HAP-1 (cell line): ENCODE data around the gene PADI4.

Source experiments
- DNase-seq, 2 experiments: peaks; one replicate each; pipeline ENCODE4 v3.0.0-alpha.2; 2016 to 2020; ENCODE audit warnings: low spot score in 2 of 2
- H3K27me3 ChIP-seq: fragments of 250-450 bp; sonication (Bioruptor Pico); 2 replicates; pipeline ENCODE4 v1.5.1; 2020; ENCODE audit warnings: low read depth, mild to moderate bottlenecking, moderate library complexity
- H3K36me3 ChIP-seq: fragments of 250-450 bp; sonication (Bioruptor Pico); replicated peaks from 2 replicates; pipeline ENCODE4 v1.5.1; 2020; ENCODE audit warnings: mild to moderate bottlenecking
- H3K4me1 ChIP-seq: fragments of 250-450 bp; sonication (Bioruptor Pico); 2 replicates; pipeline ENCODE4 v1.5.1; 2020; ENCODE audit warnings: mild to moderate bottlenecking
- H3K4me3 ChIP-seq: fragments of 250-450 bp; sonication (Bioruptor Pico); 2 replicates; pipeline ENCODE4 v1.5.1; 2020; ENCODE audit warnings: mild to moderate bottlenecking, moderate library complexity
- H3K9me3 ChIP-seq: fragments of 250-450 bp; sonication (Bioruptor Pico); 2 replicates; pipeline ENCODE4 v1.5.1; 2020; ENCODE audit warnings: mild to moderate bottlenecking, moderate library complexity
- in situ Hi-C: fragments of 300-500 bp; cut with MboI; formaldehyde crosslinking; loops from 3 replicates; pipeline ENCODE4 v1.14.3; 2020; ENCODE audit warnings: low sequenced_read_pairs, inconsistent platforms, mixed read lengths

PADI4 gene

DNA sequence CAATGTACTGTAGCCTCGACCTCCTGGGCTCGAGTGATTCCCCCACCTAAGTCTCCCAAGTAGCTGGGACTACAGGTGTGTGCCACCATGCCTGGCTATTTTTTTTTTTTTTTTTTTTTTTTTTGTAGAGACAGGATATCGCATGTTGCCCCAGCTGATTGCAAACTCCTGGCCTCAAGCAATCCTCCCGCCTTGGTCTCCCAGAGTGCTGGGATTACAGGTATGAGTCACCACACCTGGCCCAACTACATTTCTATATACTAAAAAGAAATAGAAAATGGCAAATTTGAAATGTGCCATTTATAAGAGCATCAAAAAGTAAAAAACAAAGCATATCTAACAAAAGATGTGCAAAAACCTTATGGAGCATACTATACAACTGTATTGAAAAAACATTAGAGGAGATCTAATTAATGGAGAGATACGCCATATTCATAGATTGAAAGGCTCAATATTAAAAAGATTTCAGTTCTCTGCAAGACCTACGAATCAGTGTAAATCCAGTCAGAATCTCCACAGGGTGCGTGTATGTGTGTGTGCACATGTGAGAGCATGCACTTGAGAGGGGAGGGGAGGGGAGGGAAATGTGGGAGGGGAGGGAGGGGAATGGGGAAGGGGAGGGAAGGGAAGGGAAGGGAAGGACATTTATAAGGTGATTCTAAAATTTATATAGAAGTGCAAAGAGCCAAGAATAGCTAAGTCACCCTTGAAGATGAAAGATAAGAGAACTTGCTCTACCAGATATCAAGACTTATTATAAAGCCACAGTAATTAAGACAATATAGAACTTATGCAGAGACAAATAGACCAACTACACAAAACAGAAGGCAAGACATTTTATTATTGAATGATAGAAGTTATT is 15.5 kb upstream of the PADI4 start:
- no peaks in the 10 kb centered on the region for H3K4me1 ChIP-seq
- no peak overlapping the region for H3K4me3 ChIP-seq
- no peaks in the 10 kb centered on the region for H3K9me3 ChIP-seq
- DNase-seq = no peak
- H3K36me3 ChIP-seq = no peaks in the 10 kb centered on the region
- in situ Hi-C loops = no loop called here
- peaks cover 8% of the 10 kb centered on the region for H3K27me3 ChIP-seq

DNA sequence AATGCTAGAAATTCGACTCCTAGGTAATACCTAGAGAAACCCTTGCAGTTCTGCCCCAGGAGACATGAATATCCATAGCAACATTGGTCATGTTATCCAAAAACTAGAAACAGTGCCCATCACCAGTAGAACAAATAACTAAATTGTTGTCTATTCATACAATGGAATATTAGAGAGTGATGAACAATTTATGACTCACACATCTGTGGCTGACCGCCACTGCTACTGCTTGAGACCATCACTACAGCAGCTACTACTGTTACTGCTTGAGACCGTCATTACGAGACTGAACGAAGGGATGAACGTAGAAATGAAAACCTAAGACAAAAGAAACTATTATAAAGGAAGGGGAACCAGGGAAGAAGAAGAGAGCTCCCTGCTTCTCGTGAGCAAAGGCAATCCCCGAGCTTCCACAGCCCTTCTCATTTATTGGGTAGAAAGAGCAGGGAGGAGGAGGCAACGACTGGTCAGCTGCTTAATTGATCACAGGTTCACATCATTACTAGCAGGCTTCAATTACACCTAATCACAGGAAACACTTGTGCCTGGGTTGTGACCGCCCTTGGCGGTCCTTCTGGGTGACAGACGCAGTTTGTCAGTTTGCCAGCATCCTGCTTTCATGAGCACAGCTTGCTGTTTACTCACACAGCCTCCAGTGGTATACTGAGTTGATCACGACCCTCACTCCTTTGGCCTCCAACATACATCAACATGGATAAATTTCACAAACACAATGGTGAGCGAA is 14.1 kb upstream of the PADI4 start:
- no peak for DNase-seq
- no peaks in the 10 kb centered on the region for H3K4me1 ChIP-seq
- H3K9me3 ChIP-seq = no peaks in the 10 kb centered on the region
- H3K27me3 ChIP-seq = peaks cover 14% of the 10 kb centered on the region
- H3K4me3 ChIP-seq = no peak overlapping the region
- H3K36me3 ChIP-seq = no peaks in the 10 kb centered on the region
- in situ Hi-C loops = no loop called here

DNA sequence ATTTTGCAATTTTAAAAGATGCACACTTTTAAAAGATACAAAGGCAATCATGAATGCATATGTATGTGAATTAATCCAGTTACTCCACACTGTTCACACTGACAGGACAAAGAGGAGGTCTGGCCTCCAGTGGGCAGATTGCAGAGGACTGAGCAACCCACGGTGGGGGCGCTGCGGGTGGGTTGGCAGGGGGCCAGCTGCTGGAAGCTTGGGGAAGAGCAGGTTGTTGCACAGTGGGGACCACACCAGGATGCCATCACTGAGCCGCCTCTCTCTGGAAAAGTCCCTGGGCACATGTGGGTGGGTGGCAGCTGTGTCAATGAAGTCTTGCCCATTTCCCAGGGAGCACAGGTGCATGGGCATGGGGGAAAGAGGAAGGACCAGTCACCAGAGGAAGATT is 12.7 kb upstream of the PADI4 start:
- H3K4me3 ChIP-seq = no peak overlapping the region
- H3K27me3 ChIP-seq = peaks cover 16% of the 10 kb centered on the region
- H3K9me3 ChIP-seq = no peaks in the 10 kb centered on the region
- H3K4me1 ChIP-seq = no peaks in the 10 kb centered on the region
- in situ Hi-C loops = no loop called here
- H3K36me3 ChIP-seq = no peaks in the 10 kb centered on the region
- no peak for DNase-seq

DNA sequence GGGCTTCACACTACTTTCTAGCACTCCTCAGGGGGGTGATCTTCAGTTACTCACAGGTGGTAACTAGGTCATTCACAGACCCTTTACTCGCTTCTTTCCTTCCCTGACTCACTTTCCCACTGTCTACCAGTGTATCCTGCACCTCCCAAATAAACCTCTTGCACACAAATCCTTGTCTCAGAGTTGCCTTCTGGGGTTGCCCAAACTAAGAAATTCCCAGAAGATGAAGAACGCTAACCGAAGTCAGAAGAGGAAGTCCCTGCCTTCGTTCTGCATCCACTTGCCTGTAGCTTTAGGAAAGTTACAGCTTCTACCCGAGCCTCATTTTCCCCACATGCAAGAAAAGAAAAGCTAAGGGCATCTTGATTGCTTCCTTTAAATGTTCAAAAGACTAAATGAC is 11.9 kb upstream of the PADI4 start:
- Histone ChIP-seq H3K36me3 (no peaks in the 10 kb centered on the region), H3K9me3 (no peaks in the 10 kb centered on the region), H3K4me1 (no peaks in the 10 kb centered on the region), H3K4me3 (no peak overlapping the region), H3K27me3 (peaks cover 13% of the 10 kb centered on the region)
- no peak for DNase-seq
- in situ Hi-C loops = no loop called here

DNA sequence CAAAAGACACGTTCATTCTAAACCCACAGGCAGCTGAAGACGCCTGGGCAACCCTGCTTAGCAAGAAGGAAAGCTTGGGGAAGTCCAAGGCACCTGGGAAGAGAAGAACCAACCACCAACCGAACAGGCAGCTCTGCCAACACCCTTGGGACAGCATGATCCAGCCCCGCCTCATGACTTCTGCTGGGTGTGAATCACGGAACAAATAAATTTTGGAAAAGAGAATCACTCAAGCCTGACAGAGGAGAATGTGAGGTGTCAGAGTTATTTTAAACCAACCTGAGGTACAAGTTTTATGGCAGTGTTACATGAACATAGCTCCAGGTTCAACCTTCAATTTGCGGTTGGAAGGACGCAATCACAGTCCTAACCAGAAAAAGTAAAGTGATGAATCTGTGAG is 10.0 kb upstream of the PADI4 start:
- Histone ChIP-seq H3K27me3 (peaks cover 11% of the 10 kb centered on the region), H3K9me3 (no peaks in the 10 kb centered on the region), H3K4me1 (no peaks in the 10 kb centered on the region), H3K4me3 (no peak overlapping the region), H3K36me3 (no peaks in the 10 kb centered on the region)
- in situ Hi-C loops = no loop called here
- no peak for DNase-seq

DNA sequence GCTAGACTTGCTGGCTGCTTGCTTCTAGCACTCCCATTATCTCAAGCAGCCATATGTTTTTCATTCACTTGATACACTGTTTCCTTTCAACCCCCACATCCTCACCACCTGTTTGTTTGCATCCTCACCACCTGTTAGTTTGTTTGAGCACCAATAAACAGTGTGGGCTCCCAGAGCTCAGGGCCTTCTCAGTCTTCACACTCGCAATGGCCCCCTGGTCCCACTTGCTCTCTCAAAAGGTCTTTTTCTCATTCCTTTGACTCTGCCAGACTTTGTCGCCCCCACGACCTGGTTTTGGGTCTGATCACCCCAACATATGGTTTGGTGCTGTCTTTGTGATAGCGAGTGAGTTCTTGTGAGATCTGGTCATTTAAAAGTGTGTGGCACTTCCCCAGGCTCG is 6.2 kb upstream of the PADI4 start:
- in situ Hi-C loops = no loop called here
- no peak for DNase-seq
- no peak overlapping the region for H3K4me3 ChIP-seq
- H3K36me3 ChIP-seq = no peaks in the 10 kb centered on the region
- no peaks in the 10 kb centered on the region for H3K4me1 ChIP-seq
- H3K27me3 ChIP-seq = peaks cover 7% of the 10 kb centered on the region
- no peaks in the 10 kb centered on the region for H3K9me3 ChIP-seq

DNA sequence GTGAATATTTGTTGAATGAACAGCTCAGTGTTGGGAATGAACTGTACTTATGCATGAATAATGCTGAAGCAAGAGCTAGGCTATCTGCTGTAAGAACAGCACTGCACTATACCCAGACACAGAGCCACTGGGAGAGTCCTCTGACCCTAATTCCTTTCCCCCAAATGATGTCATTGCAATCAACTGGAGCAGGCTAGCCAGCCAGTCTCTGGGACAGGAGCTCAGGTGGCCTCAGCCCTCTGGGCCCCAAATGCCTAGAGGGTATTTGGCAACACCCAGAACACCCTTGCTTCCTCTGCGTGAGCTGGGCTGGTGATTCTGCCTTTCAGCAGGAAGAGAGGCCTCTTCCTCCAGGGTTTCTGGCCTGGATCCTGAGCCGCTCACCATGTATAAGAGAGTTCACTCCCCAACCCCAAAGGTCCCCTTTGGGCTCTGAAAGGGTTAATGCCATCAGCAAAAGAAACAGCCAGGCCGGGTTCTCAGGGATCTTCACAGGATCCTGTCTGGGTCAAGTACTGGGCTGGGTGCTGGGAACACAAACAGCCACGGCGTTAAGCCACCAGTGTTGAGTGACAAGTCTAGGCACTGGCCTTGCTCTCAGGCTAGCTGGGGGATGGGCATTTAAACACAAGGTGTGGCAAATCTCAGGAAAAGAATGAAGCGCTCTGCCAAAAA is 3.7 kb upstream of the PADI4 start:
- H3K9me3 ChIP-seq = no peaks in the 10 kb centered on the region
- in situ Hi-C loops = no loop called here
- H3K4me1 ChIP-seq = peaks cover 1% of the 10 kb centered on the region
- H3K27me3 ChIP-seq = no peaks in the 10 kb centered on the region
- H3K36me3 ChIP-seq = no peaks in the 10 kb centered on the region
- H3K4me3 ChIP-seq = no peak overlapping the region
- no peak for DNase-seq

DNA sequence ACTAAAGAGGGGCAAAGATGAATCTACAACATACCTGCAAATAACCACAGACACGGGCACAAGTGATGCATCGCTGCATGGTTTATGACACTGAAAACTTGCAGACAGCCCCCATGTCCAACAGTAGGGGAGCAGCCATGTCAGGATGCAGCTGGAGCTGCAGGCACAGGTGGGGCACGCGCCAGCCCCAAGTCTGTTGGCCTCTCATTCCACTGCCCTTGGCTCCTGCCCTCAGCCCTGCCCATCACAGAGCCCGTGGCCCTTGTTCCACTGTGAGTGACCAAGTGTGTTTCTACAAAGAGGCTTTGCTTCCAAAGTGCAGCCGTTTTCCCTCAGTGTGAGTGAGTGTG is 3.2 kb upstream of the PADI4 start:
- Histone ChIP-seq H3K9me3 (no peaks in the 10 kb centered on the region), H3K36me3 (no peaks in the 10 kb centered on the region), H3K4me1 (peaks cover 6% of the 10 kb centered on the region), H3K4me3 (no peak overlapping the region), H3K27me3 (no peaks in the 10 kb centered on the region)
- in situ Hi-C loops = no loop called here
- no peak for DNase-seq

DNA sequence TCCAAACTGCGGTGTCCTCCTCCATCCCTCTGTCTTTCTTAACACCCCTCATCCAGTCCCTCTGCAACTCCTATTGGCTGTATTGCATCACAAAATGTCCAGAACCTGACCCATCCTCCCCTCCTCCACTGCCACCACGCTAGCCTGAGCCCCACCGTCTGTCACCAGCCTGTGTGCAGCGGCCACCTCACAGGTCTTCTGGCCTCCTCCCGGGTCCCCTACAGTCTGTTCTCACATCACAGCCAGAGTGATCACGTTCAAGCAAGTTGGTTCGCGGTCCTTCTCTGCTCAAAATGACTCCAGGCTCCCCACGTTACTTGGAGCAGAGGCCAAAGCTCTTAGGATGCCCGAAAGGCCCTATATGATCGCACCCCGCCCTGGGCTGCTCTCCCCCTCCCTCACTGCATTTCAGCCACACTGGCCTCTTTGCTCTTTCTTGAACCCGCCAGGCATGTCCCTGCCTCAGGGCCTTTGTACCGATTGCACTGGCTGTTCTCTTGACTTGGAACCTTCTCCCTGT is 2.4 kb upstream of the PADI4 start:
- in situ Hi-C loops = no loop called here
- H3K27me3 ChIP-seq = no peaks in the 10 kb centered on the region
- no peak for DNase-seq
- H3K4me1 ChIP-seq = peaks cover 7% of the 10 kb centered on the region
- H3K4me3 ChIP-seq = no peak overlapping the region
- H3K36me3 ChIP-seq = no peaks in the 10 kb centered on the region
- H3K9me3 ChIP-seq = no peaks in the 10 kb centered on the region

DNA sequence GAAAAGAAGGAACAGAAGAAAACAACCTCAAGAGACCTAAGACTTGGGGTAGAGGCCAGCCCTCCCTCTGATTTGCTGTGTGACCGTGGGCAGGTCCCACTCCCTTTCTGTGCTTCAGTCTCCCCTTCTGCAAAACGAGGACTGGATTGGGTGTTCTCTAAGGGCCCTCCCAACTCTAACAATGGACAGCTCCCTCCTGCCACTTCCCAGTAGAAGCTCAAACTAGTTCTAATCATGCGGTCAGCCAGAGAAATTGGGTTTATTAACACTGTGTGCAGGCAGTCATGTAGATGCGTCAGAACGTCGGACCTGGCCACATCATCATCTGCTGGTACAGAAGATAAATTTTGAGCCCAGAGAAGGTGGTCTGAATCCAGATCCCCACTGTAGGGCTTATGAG is 1.6 kb upstream of the PADI4 start:
- Histone ChIP-seq H3K36me3 (no peaks in the 10 kb centered on the region), H3K27me3 (no peaks in the 10 kb centered on the region), H3K4me3 (no peak overlapping the region), H3K9me3 (no peaks in the 10 kb centered on the region), H3K4me1 (peaks cover 7% of the 10 kb centered on the region)
- DNase-seq = no peak
- in situ Hi-C loops = no loop called here

DNA sequence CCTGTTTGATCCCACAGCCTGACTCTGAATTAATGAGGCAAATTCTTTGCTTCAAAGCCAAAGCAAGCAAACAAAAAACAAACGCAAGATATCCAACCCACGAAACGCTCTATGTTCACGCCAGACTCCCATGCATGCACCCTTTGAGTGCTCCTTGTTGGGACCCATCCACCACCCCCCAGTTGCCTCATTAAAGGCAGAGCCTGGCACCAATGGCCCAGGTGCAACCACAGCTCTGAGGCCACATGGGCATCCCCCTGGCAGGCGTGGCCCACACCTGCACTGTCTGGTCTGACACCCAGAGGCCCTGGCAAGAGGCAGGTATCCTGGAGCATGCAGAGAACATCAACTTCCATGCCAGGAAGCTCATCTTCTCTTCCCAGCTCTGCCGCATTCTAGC is 1.1 kb upstream of the PADI4 start:
- H3K4me1 ChIP-seq = peaks cover 7% of the 10 kb centered on the region
- in situ Hi-C loops = no loop called here

DNA sequence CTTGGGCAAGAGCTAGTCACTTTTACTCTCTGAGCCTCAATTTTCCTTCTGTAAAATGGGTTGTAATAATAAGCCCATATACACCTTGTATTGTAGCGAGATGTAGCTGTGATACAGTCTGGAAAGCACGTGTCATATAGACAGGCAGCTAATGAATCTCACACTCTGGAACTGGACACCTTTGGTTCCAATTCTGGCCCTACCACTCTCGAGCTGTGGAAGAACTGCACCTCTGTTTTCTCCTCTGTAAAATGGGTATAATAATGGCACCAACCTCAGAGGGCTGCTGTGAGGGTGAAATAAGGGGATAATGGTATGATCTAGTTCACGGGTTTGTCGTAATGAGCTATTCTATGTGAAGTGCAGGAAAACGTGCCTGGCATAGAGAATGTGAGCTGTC is 668 bp upstream of the PADI4 start:
- in situ Hi-C loops = no loop called here
- DNase-seq = no peak
- H3K27me3 ChIP-seq = no peaks in the 10 kb centered on the region
- no peaks in the 10 kb centered on the region for H3K9me3 ChIP-seq
- H3K4me3 ChIP-seq = no peak overlapping the region
- H3K36me3 ChIP-seq = no peaks in the 10 kb centered on the region
- peaks cover 7% of the 10 kb centered on the region for H3K4me1 ChIP-seq

More for the DNA sequence above, 1.1 kb upstream of the PADI4 start:
- DNase-seq = no peak
- Histone ChIP-seq H3K27me3 (no peaks in the 10 kb centered on the region), H3K9me3 (no peaks in the 10 kb centered on the region), H3K36me3 (no peaks in the 10 kb centered on the region), H3K4me3 (no peak overlapping the region)

DNA sequence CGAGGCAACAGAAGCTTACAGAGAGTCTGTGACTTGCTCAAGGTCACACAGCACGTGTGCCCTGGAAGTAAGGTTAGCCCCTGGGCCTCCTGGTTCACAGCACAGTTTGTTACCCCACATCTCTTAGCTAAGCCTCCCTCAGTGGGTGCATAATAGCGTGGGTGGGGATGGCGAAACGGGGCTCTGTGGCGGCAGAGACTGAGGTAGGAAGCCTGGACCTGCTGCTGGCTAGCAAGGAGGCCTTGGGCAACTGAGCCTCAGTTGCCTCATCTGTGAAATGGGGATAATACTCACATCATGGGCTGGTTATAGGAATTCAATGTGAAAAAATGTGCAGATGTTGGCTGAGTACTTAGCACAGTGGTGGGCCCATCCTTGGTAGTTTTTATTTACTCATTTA is 596 bp downstream of the PADI4 start:
- Histone ChIP-seq H3K4me1 (peaks cover 7% of the 10 kb centered on the region), H3K4me3 (no peak overlapping the region), H3K27me3 (no peaks in the 10 kb centered on the region), H3K9me3 (no peaks in the 10 kb centered on the region), H3K36me3 (no peaks in the 10 kb centered on the region)
- in situ Hi-C loops = no loop called here
- no peak for DNase-seq
